Measurements from ENCODE around the gene LRFN2. TPM values are rescaled to one million over a fixed set of nuclear protein-coding genes. Genes with fewer than 3 reads are reported as not detected.

LRFN2 gene
- total and polyA plus RNA-seq, 2 experiments from 2014 or later: 0.33 to 0.54 TPM

DNA sequence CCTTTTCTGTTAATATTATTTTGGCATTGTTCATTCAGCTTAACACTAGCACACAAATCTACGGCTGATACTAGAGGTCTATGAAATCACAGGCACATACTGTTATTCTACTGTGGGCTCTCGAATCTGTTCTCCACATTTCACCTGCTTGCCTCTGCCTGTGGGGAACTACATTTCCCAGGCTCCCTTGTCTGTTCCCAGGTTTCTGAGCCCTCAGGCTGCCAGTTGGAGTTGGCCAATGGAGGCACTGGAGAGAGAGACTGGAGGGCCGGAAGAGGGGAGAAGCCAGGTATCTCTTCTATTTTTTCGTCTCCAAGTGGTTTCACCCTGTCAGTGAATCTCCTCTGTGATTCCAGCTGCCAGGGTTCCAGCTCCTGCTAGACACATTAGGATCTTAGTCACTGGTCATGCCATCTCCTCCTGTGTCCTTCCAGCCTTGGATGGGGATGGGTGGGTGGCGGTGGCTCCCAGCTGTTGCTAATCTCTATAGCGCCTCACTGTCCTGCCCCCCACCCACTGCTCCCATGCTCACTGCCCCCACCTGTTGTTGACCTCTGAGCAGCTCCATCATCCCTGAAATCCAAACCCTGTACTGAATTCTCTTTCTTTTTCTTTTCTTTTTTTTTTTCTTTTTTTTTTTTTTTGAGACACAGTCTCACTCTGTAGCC lies 188.2 kb downstream of the LRFN2 start:
- Histone ChIP-seq H3K4me3 (no peak overlapping the region), H3K9me3 (ENCODE audit: low read depth) (no peaks in the 10 kb centered on the region), H3K4me2 (no peak overlapping the region), H3K9me2 (replicated peaks; ENCODE audit: insufficient read depth) (no peaks in the 10 kb centered on the region), H3K79me2 (no peaks in the 10 kb centered on the region), H3K27ac (no peak overlapping the region), H3K36me3 (replicated peaks; ENCODE audit: insufficient read depth, low read depth) (no peaks in the 10 kb centered on the region), H3K4me1 (ENCODE audit: insufficient read depth) (no peaks in the 10 kb centered on the region), H3K27me3 (no peaks in the 10 kb centered on the region), H4K20me1 (ENCODE audit: insufficient read depth, poor library complexity, severe bottlenecking) (no peaks in the 10 kb centered on the region), H2AFZ (no peak overlapping the region)
- DNase-seq (ENCODE audit: low spot score): no peak
- 73% methylated on average over 6 of the region's 6 CpGs for WGBS (ENCODE audit: low lambda C conversion rate, missing lambda C conversion rate)
- TF ChIP-seq EZH2phosphoT487 (IDR thresholded peaks at IDR 0.05; ENCODE audit: low read depth, severe bottlenecking, unreplicated experiment): no peak
- no peak for TF ChIP-seq CTCF (IDR thresholded peaks at IDR 0.05; ENCODE audit: poor library complexity)
- TF ChIP-seq EZH2 (IDR thresholded peaks at IDR 0.05; ENCODE audit: borderline replicate concordance): no peak

DNA sequence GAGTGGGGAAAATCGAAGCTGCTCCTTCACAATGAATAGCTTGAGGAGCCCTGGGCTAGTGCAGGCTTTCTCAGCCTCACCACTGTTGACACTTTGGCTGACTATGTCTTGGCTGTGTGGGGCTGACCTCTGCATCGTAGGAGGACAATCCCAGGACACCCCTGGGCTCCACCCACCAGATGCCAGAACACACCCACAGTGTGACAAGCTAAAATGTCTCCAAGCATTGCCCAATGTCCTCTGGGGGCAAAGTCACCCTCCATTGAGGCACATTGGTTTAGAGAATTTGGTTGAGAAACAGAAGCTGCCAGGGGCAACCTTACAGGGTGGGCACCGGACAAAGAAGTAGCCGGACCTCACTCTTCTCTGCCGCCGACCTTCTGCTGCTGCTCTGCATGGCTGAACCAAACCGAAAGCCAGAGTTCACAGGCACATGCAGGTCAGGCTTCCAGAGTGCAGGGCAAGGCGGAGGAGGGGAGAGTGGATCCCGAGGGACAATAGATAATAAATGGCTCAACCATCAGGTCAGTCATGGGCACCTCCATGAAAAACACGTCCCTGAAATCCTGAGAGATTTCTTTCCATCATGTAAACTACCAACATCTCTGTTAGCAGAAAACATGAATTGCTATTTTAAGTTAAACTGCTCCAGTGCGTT lies 189.0 kb downstream of the LRFN2 start:
- H3K4me1 ChIP-seq (ENCODE audit: insufficient read depth): no peaks in the 10 kb centered on the region
- TF ChIP-seq CTCF (IDR thresholded peaks at IDR 0.05; ENCODE audit: poor library complexity) (no peak), EZH2phosphoT487 (IDR thresholded peaks at IDR 0.05; ENCODE audit: low read depth, severe bottlenecking, unreplicated experiment) (no peak), EZH2 (IDR thresholded peaks at IDR 0.05; ENCODE audit: borderline replicate concordance) (no peak)

DNA sequence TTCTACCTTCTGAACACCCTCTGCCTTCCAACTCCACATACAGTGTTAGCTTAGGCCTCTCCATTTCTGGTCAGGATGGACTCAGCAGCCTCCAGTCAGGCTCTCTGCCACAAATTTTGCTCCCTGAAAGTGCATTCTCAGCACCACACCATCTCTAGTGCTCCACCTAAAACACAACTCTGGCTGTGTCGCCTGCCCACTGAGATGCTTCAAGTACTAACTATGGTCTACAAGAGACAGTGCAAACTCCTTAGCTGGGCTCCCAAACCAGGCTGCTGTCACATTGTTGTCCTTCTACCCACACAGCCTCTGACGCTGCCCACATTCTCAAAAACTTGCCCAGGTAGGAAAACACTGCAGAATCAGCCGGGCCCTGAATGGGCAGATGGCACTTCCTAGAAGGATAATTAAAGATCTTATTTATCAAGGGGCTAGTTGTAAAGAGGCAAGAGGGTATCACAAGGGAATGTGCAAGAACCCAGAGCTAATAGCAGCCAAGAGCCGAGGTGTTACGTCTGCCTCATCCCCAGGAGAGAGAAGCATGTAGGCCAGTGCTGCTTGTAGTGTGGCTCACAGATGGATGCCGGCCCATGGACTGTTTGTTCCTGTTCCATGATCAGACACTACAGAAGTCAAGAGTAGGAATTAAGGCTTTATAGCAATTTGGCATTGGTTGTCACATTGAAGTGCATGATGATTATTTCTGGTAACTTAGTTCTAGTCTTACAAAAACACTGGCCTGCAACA lies 189.7 kb downstream of the LRFN2 start:
- Histone ChIP-seq H3K9me3 (ENCODE audit: low read depth) (no peaks in the 10 kb centered on the region), H3K9me2 (replicated peaks; ENCODE audit: insufficient read depth) (no peaks in the 10 kb centered on the region), H3K4me2 (no peak overlapping the region), H2AFZ (no peak overlapping the region), H4K20me1 (ENCODE audit: insufficient read depth, poor library complexity, severe bottlenecking) (no peaks in the 10 kb centered on the region), H3K4me3 (no peak overlapping the region), H3K27me3 (no peaks in the 10 kb centered on the region), H3K79me2 (no peaks in the 10 kb centered on the region), H3K27ac (no peak overlapping the region), H3K4me1 (ENCODE audit: insufficient read depth) (no peaks in the 10 kb centered on the region), H3K36me3 (replicated peaks; ENCODE audit: insufficient read depth, low read depth) (no peaks in the 10 kb centered on the region)
- no peak for DNase-seq (ENCODE audit: low spot score)
- WGBS (ENCODE audit: low lambda C conversion rate, missing lambda C conversion rate): 96% methylated on average over 6 of the region's 6 CpGs
- TF ChIP-seq EZH2phosphoT487 (IDR thresholded peaks at IDR 0.05; ENCODE audit: low read depth, severe bottlenecking, unreplicated experiment) (no peak), EZH2 (IDR thresholded peaks at IDR 0.05; ENCODE audit: borderline replicate concordance) (no peak), CTCF (IDR thresholded peaks at IDR 0.05; ENCODE audit: poor library complexity) (no peak)

More for the DNA sequence above, 189.0 kb downstream of the LRFN2 start:
- WGBS (ENCODE audit: low lambda C conversion rate, missing lambda C conversion rate): 79% methylated on average over 11 of the region's 11 CpGs
- H3K36me3 ChIP-seq (replicated peaks; ENCODE audit: insufficient read depth, low read depth): no peaks in the 10 kb centered on the region
- no peaks in the 10 kb centered on the region for H4K20me1 ChIP-seq (ENCODE audit: insufficient read depth, poor library complexity, severe bottlenecking)
- no peak for DNase-seq (ENCODE audit: low spot score)
- no peak overlapping the region for H2AFZ ChIP-seq
- no peaks in the 10 kb centered on the region for H3K9me3 ChIP-seq (ENCODE audit: low read depth)
- no peak overlapping the region for H3K4me3 ChIP-seq
- no peak overlapping the region for H3K27ac ChIP-seq
- H3K79me2 ChIP-seq: no peaks in the 10 kb centered on the region
- no peaks in the 10 kb centered on the region for H3K27me3 ChIP-seq
- H3K9me2 ChIP-seq (replicated peaks; ENCODE audit: insufficient read depth): no peaks in the 10 kb centered on the region
- H3K4me2 ChIP-seq: no peak overlapping the region

Measured in hepatocyte (in vitro differentiated cells).